Measurements from ENCODE around the gene SYT3. TPM values are rescaled to one million over a fixed set of nuclear protein-coding genes. Genes with fewer than 3 reads are reported as not detected.

SYT3 gene
- total and polyA plus RNA-seq, 7 donors: 0.07 to 0.26 (median 0.12) TPM; not detected in 4

- intact Hi-C loops (cut with DNase I): no loop called here
- Histone ChIP-seq H3K27ac (no peak overlapping the region), H3K4me1 (no peaks in the 10 kb centered on the region), H3K27me3 (ENCODE audit: insufficient read depth in 3 of 3, low read length in 2 of 3) (peaks cover 0 to 66% (median 38%) of the 10 kb centered on the region in 3 donors), H3K4me3 (no peak overlapping the region), H3K9me3 (no peaks in the 10 kb centered on the region), H3K36me3 (ENCODE audit: insufficient read depth in 1 of 2, low read depth in 1 of 2) (no peaks in the 10 kb centered on the region)
- ATAC-seq (no peak), DNase-seq (no peak)
- WGBS, 3 donors: 0 to 2% (median 2%) methylated on average over 19 to 58 of the region's 58 CpGs
- TF ChIP-seq, protein P1, sequence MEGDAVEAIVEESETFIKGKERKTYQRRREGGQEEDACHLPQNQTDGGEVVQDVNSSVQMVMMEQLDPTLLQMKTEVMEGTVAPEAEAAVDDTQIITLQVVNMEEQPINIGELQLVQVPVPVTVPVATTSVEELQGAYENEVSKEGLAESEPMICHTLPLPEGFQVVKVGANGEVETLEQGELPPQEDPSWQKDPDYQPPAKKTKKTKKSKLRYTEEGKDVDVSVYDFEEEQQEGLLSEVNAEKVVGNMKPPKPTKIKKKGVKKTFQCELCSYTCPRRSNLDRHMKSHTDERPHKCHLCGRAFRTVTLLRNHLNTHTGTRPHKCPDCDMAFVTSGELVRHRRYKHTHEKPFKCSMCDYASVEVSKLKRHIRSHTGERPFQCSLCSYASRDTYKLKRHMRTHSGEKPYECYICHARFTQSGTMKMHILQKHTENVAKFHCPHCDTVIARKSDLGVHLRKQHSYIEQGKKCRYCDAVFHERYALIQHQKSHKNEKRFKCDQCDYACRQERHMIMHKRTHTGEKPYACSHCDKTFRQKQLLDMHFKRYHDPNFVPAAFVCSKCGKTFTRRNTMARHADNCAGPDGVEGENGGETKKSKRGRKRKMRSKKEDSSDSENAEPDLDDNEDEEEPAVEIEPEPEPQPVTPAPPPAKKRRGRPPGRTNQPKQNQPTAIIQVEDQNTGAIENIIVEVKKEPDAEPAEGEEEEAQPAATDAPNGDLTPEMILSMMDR (IDR thresholded peaks at IDR 0.05): no peak
These were observed 28.1 kb upstream of the SYT3 start for GRCh38 chr19:50667759-50668231.

DNA sequence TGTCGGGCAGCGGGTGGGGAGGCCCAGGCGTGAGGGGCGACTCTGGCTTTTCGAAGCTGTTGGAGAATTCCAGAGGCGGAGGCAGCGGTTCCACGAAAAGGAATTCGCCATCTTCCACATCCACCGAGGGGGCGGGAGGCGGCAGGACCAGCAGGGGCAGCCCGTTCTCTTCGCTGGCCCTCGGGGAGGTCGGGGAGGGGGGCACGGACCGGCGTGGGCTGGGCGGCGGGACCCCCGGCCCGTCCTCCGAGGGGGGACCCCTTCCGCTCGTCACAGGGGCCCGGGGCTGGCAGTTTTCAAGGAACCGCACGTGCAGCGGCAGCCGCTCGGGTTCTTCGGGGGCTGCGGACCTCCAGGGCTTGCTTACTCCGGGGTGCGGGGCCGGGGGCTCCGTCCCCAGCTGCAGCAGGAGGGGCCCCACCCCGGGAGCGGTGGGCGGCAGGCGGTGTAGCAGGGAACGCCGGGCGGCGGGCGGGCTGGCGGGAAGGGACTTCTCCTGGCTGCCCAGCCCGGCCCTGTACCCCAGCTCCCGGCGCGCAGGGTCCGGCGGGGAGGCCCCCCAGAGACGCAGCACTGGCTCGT is 27.6 kb upstream of the SYT3 start:
- Histone ChIP-seq H3K9me3 (no peaks in the 10 kb centered on the region), H3K4me1 (no peaks in the 10 kb centered on the region), H3K4me3 (no peak overlapping the region), H3K36me3 (ENCODE audit: insufficient read depth in 1 of 2, low read depth in 1 of 2) (no peaks in the 10 kb centered on the region), H3K27me3 (ENCODE audit: insufficient read depth in 3 of 3, low read length in 2 of 3) (peaks cover 0 to 66% (median 38%) of the 10 kb centered on the region in 3 donors), H3K27ac (no peak overlapping the region)
- intact Hi-C loops (cut with DNase I): no loop called here
- TF ChIP-seq, protein P1 (IDR thresholded peaks at IDR 0.05): no peak
- WGBS, 3 donors: 2 to 3% (median 2%) methylated on average over 22 to 56 of the region's 56 CpGs
- ATAC-seq: no peak
- no peak for DNase-seq

DNA sequence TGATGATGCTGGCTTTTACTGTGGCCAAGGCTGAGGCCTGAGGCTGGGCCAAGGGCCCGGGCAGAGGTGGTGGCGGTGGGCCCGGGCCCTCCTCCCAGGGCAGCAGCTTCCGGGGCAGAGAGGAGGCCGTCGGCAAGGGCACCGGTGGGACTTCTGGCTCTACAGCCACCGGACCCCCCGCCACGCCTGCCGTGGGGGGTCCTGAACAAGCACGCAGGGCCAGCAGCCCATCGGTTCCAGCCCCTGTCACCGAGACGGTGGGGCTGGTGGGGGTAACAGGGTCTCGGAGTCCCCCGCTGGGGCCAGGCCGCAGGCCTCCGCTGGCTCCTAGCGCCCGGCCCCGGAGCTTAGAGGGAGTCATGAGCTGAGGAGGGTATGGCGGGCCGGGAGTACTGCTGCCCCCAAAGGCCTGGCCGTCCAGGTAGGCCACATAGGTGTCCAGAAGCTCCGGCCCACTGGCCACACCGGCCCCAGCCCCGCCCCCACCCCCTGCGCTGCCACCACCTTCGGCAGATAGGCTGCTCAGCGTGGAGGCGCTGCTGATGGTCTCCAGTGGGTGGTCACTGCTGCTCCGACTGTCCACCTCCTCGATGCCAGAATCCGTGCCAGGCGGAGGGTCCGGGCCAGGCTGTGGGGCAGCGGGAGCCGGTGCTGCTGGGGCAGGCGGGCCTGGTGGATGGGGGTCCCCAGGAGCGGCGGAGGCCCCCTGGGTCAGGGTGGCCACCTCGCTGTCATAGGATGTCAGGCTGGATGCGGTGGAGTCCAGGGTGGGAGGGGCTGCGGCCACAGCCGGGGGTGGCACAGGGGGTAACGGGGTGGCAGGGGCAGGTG is 26.9 kb upstream of the SYT3 start:
- peaks cover 0 to 66% (median 37%) of the 10 kb centered on the region in 3 donors for H3K27me3 ChIP-seq (ENCODE audit: insufficient read depth in 3 of 3, low read length in 2 of 3)
- 11 to 13% (median 12%) methylated on average over 44 to 47 of the region's 47 CpGs for WGBS, 3 donors
- no peak overlapping the region for H3K4me3 ChIP-seq
- ATAC-seq (no peak), DNase-seq (no peak)
- no peaks in the 10 kb centered on the region for H3K9me3 ChIP-seq
- TF ChIP-seq, protein P1 (IDR thresholded peaks at IDR 0.05): no peak
- no peak overlapping the region for H3K27ac ChIP-seq
- no peaks in the 10 kb centered on the region for H3K36me3 ChIP-seq (ENCODE audit: insufficient read depth in 1 of 2, low read depth in 1 of 2)
- intact Hi-C loops (cut with DNase I): no loop called here
- H3K4me1 ChIP-seq: no peaks in the 10 kb centered on the region

DNA sequence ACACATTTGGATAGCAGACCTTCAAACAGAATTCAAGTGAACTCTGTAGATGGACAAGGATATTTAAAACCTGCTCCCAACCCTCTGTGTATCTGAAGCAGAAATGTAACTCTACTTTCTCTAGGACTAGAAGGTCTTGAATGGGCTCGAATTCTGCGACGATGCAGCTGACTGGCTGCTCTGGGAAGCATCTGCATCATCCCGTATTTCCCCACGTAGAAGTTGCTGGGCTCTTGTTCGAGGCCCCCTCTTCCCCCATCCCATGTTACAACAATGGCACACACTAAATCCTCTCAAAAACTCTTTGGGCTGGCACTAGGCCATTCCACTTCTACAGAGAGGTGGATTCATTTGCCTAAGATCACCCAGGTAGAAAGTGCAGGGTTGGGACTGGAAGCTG is 24.5 kb upstream of the SYT3 start:
- WGBS, 3 donors: 73 to 85% (median 76%) methylated on average over 6 of the region's 6 CpGs
- H3K9me3 ChIP-seq: no peaks in the 10 kb centered on the region
- no peaks in the 10 kb centered on the region for H3K4me1 ChIP-seq
- TF ChIP-seq, protein P1 (IDR thresholded peaks at IDR 0.05): no peak
- no peaks in the 10 kb centered on the region for H3K36me3 ChIP-seq (ENCODE audit: insufficient read depth in 1 of 2, low read depth in 1 of 2)
- H3K27ac ChIP-seq: no peak overlapping the region
- H3K27me3 ChIP-seq (ENCODE audit: insufficient read depth in 3 of 3, low read length in 2 of 3): peaks cover 0 to 61% (median 31%) of the 10 kb centered on the region in 3 donors
- DNase-seq: no peak
- ATAC-seq: no peak
- no peak overlapping the region for H3K4me3 ChIP-seq
- intact Hi-C loops (cut with DNase I): no loop called here
